K562 (cell line): ENCODE results near the gene MTRFR. TPM values are rescaled to one million over a fixed set of nuclear protein-coding genes. Genes with fewer than 3 reads are reported as not detected.
"Not testable (repeated sequence)": the region's sequence is repeated elsewhere in the genome, so short reads cannot be mapped to it uniquely, and the experiment has no call there.

Source experiments
- ATAC-seq: fragments of 200-7000 bp; cut with Tn5 transposase; 3 replicates; pipeline ENCODE4 v1.9.1; 2020; ENCODE audit warnings: moderate library complexity
- BruUV-seq: library from RNA; stranded (reverse); fragments of 400-500 nt; replicated peaks from 2 replicates; lab custom pipeline; 2021; lab: Mats Ljungman, UMichigan
- CTCF ChIA-PET: fragments of 300-600 bp; formaldehyde crosslinking; extraction: SDS; loops from one replicate; lab custom pipeline; 2021; ENCODE audit warnings: low intra/inter-chr PET ratio; lab: Yijun Ruan, JAX
- POLR2A ChIA-PET: fragments of 300-600, 350-650 bp; sonication (Branson Sonifier 250); formaldehyde crosslinking; extraction: SDS; loops from one replicate; lab custom pipeline; 2021; ENCODE audit warnings: antibody characterized with exemption, inconsistent platforms; lab: Yijun Ruan, JAX
- DNase-seq, 4 experiments: peaks; one replicate each; pipeline versions ENCODE4 v3.0.0 to v3.0.0-alpha.2; 2011 to 2018; ENCODE audit warnings: low spot score in 3 of 4, mixed read lengths in 3 of 4; ENCODE audit errors: extremely low read depth in 1 of 4
- FAIRE-seq: peaks from 2 replicates; lab custom pipeline; 2011; peaks lifted over from hg19 to GRCh38; lab: Jason Lieb, UNC
- H2AFZ ChIP-seq: 2 replicates; pipeline ENCODE4 v1.6.0; 2011; ENCODE audit warnings: low read depth, low read length, control low read depth, inconsistent platforms
- H3K27ac ChIP-seq: fragments of 200-600 bp; 3 replicates; pipeline ENCODE4 v1.8.0; 2011; ENCODE audit warnings: low read depth, mild to moderate bottlenecking, control low read depth, inconsistent platforms, low read length, moderate library complexity, mixed read lengths; ENCODE audit errors: extremely low read depth
- H3K27me3 ChIP-seq, 2 experiments: fragments of 300-600 bp in 1 of 2; 2 replicates in 1 of 2; 3 replicates in 1 of 2; pipeline versions ENCODE4 v1.6.0 to v1.8.0; 2011; ENCODE audit warnings: inconsistent platforms in 2 of 2, low read length in 2 of 2, mild to moderate bottlenecking in 1 of 2, mixed read lengths in 1 of 2, moderate library complexity in 1 of 2; ENCODE audit not compliant: control insufficient read depth in 2 of 2, insufficient read depth in 2 of 2
- H3K36me3 ChIP-seq: fragments of 300-600 bp; 3 replicates; pipeline ENCODE4 v1.8.0; 2011; ENCODE audit warnings: mild to moderate bottlenecking, low read length, inconsistent platforms; ENCODE audit not compliant: control insufficient read depth, insufficient read depth
- H3K4me1 ChIP-seq, 2 experiments: fragments of 200-600 bp in 1 of 2; replicated peaks in 1 of 2; 2 replicates in 1 of 2; 3 replicates in 1 of 2; pipeline versions ENCODE4 v1.5.1 to v1.8.0; 2011; ENCODE audit warnings: inconsistent platforms in 2 of 2, low read length in 2 of 2, mild to moderate bottlenecking in 1 of 2, mixed read lengths in 1 of 2, moderate library complexity in 1 of 2; ENCODE audit not compliant: control insufficient read depth in 2 of 2, insufficient read depth in 2 of 2
- H3K4me2 ChIP-seq: 2 replicates; pipeline ENCODE4 v1.6.1; 2011; ENCODE audit warnings: low read length, control low read depth, inconsistent platforms, mixed read lengths; ENCODE audit not compliant: insufficient read depth
- H3K4me3 ChIP-seq: fragments of 200-600 bp; sonication (generic), shearing (Covaris generic); 2 replicates; pipeline ENCODE4 v1.5.1; 2016; ENCODE audit warnings: control low read depth, inconsistent platforms
- H3K79me2 ChIP-seq: fragments of 200-600 bp; 3 replicates; pipeline ENCODE4 v1.8.0; 2011; ENCODE audit warnings: low read length, inconsistent platforms; ENCODE audit not compliant: control insufficient read depth, insufficient read depth
- H3K9ac ChIP-seq, 2 experiments: 2 replicates each; pipeline versions ENCODE4 v1.6.0 to v1.6.1; 2011; ENCODE audit warnings: low read depth in 2 of 2, low read length in 2 of 2, control low read depth in 1 of 2, inconsistent platforms in 1 of 2, mild to moderate bottlenecking in 1 of 2, mixed read lengths in 1 of 2; ENCODE audit not compliant: insufficient read depth in 1 of 2
- H3K9me1 ChIP-seq: one replicate; pipeline ENCODE4 v1.6.0; 2011; ENCODE audit warnings: inconsistent platforms, mild to moderate bottlenecking, low read length, moderate library complexity; ENCODE audit not compliant: control insufficient read depth, insufficient read depth
- H3K9me3 ChIP-seq: replicated peaks from 2 replicates; pipeline ENCODE4 v1.5.1; 2011; ENCODE audit warnings: low read depth, low read length, inconsistent platforms; ENCODE audit not compliant: control insufficient read depth, insufficient read depth
- H4K20me1 ChIP-seq: replicated peaks from 2 replicates; pipeline ENCODE4 v1.6.1; 2011; ENCODE audit warnings: low read length, inconsistent platforms, mixed read lengths; ENCODE audit not compliant: control insufficient read depth, insufficient read depth
- C11orf30 ChIP-seq: fragments of 450-650 bp; IDR thresholded peaks from 2 replicates; pipeline ENCODE4 v1.6.1; 2016; ENCODE audit warnings: low read depth, mild to moderate bottlenecking
- RBFOX2 ChIP-seq: fragments of 200-400 bp; formaldehyde crosslinking; IDR thresholded peaks from 2 replicates; pipeline ENCODE4 v1.6.1; 2017; ENCODE audit warnings: low read depth, mild to moderate bottlenecking, low read length, moderate library complexity
- ZBTB33 ChIP-seq: sonication (generic); formaldehyde crosslinking; IDR thresholded peaks from 2 replicates; pipeline ENCODE4 v1.8.1; 2023; ENCODE audit warnings: mild to moderate bottlenecking, missing genetic modification reagents
- ZNF316 ChIP-seq: fragments of 450-650 bp; IDR thresholded peaks from 2 replicates; pipeline ENCODE4 v1.6.1; 2016
- WGBS: fragments of 100-300 bp; shearing (Covaris generic); methylation state at CpG from one replicate; pipeline ENCODE4 v1.1.6; 2016; ENCODE audit warnings: low coverage, mixed read lengths; ENCODE audit not compliant: insufficient coverage; ENCODE audit errors: missing lambda C conversion rate; 5-methylcytosine and 5-hydroxymethylcytosine counted together
- in situ Hi-C: fragments of 300-500 bp; cut with MboI; formaldehyde crosslinking; loops from 4 replicates; pipeline ENCODE4 v1.15.0; 2018; ENCODE audit warnings: inconsistent platforms, mixed read lengths
- intact Hi-C: fragments of 100-400 bp; cut with micrococcal nuclease; formaldehyde crosslinking; loops from 2 replicates; pipeline ENCODE4 v1.14.2; 2022
- polyA plus RNA-seq, 8 experiments: library from polyadenylated mRNA; depleted of rRNA in 4 of 8; stranded (reverse) in 5 of 8; unstranded in 3 of 8; fragments of >200 nt; fragmentation: Nextera tagmentation in 2 of 8; fragmentation: Illumina TruSeq in 1 of 8; extraction: Ambion mirVana in 2 of 8; extraction: Trizol in 1 of 8; gene quantifications; 2 replicates each; pipeline versions ENCODE4 v1.2.1 to v1.2.3, GENCODE V29; 2011 to 2014; ENCODE audit warnings: inconsistent platforms in 1 of 8, missing spikeins in 1 of 8
- total RNA-seq, 7 experiments: library from RNA; depleted of rRNA in 6 of 7; stranded (reverse); fragments of >200 nt in 6 of 7; fragmentation: Illumina TruSeq in 2 of 7; extraction: Trizol in 2 of 7; gene quantifications; 2 replicates each; pipeline versions ENCODE4 v1.2.1 to v1.2.3, GENCODE V29; 2011 to 2021; ENCODE audit warnings: low replicate concordance in 1 of 7

MTRFR gene
- total and polyA plus RNA-seq, 9 of the 15 experiments (the other 6 are each of a cell fraction or from before 2014, with no cell fraction given), result 16.7 to 55.6 (median 34.7) TPM

- WGBS, result 97% methylated on average over 14 of the region's 26 CpGs
- CTCF ChIA-PET, H3K4me3 ChIP-seq, H3K27ac ChIP-seq, H3K9me3 ChIP-seq, H3K9me1 ChIP-seq, intact Hi-C loops, H3K27me3 ChIP-seq, H3K4me2 ChIP-seq, in situ Hi-C loops, FAIRE-seq, H3K9ac ChIP-seq, ATAC-seq, H2AFZ ChIP-seq, BruUV-seq, DNase-seq, H4K20me1 ChIP-seq: not testable (repeated sequence)
- TF ChIP-seq ZNF316 (peak; percentile 62; the same call in 1 of the 2 replicates), C11orf30 (0 out of 2 replicates have a peak, but pooled peaks have one; percentile 41), RBFOX2 (peak; percentile 39; the same call in 1 of the 2 replicates), ZBTB33 (CRISPR knock-in tag) (peak; percentile 66)
- Histone ChIP-seq H3K36me3 (peaks cover 34% of the 10 kb centered on the region; the same call in 2 of the 3 replicates), H3K4me1 (peaks cover 22 to 24% of the 10 kb centered on the region in 2 experiments), H3K79me2 (peaks cover 80% of the 10 kb centered on the region)
- POLR2A ChIA-PET, result interaction anchor here (0.6 to 5.4 kb wide), 7 partner anchors 8 to 270 kb away, joined by 3 to 43 read pairs (median 4); partner anchors contain the start of genes MPHOSPH9 and MTRFR
Measured at GRCh38 chr12:123248996-123249741, 15.9 kb downstream of the MTRFR start.
